Mesenchymal stem cell (in vitro differentiated cells and primary cell): ENCODE data around the gene ULK4.
A peak's percentile ranks its signal among the peaks of the same experiment; 100 is the strongest.

Experiments
- DNase-seq: peaks from one replicate; pipeline ENCODE4 v3.0.0-alpha.2; 2013
- H2AFZ ChIP-seq: one replicate; pipeline ENCODE4 v1.6.1; 2013; ENCODE audit warnings: low read depth, mild to moderate bottlenecking, control low read depth, inconsistent platforms, low read length, moderate library complexity
- H2AK5ac ChIP-seq: 2 replicates; pipeline ENCODE4 v1.6.1; 2013; ENCODE audit warnings: low read length, moderate library complexity, mild to moderate bottlenecking, inconsistent platforms; ENCODE audit not compliant: severe bottlenecking
- H2BK120ac ChIP-seq: one replicate; pipeline ENCODE4 v1.6.1; 2013; ENCODE audit warnings: low read depth, mild to moderate bottlenecking, inconsistent platforms, low read length, moderate library complexity
- H2BK12ac ChIP-seq, 2 experiments: one replicate each; pipeline ENCODE4 v1.6.1; 2013; ENCODE audit warnings: inconsistent platforms in 2 of 2, low read length in 2 of 2, mild to moderate bottlenecking in 2 of 2, moderate library complexity in 2 of 2, control low read depth in 1 of 2
- H2BK15ac ChIP-seq: one replicate; pipeline ENCODE4 v1.6.1; 2013; ENCODE audit warnings: mild to moderate bottlenecking, low read depth, inconsistent platforms; ENCODE audit not compliant: poor library complexity, severe bottlenecking
- H2BK5ac ChIP-seq: 2 replicates; pipeline ENCODE4 v1.6.1; 2013; ENCODE audit warnings: low read depth, mild to moderate bottlenecking, low read length, control low read depth, inconsistent platforms; ENCODE audit not compliant: poor library complexity, severe bottlenecking
- H3K14ac ChIP-seq, 2 experiments: one replicate each; pipeline ENCODE4 v1.6.1; 2013; ENCODE audit warnings: inconsistent platforms in 2 of 2, low read length in 2 of 2, control low read depth in 1 of 2, mild to moderate bottlenecking in 1 of 2, moderate library complexity in 1 of 2
- H3K18ac ChIP-seq, 2 experiments: one replicate each; pipeline ENCODE4 v1.6.1; 2013; ENCODE audit warnings: inconsistent platforms in 2 of 2, low read length in 2 of 2, control low read depth in 1 of 2, low read depth in 1 of 2, mild to moderate bottlenecking in 1 of 2
- H3K23ac ChIP-seq, 2 experiments: one replicate each; pipeline ENCODE4 v1.6.1; 2013; ENCODE audit warnings: inconsistent platforms in 2 of 2, low read length in 2 of 2, mild to moderate bottlenecking in 2 of 2, moderate library complexity in 2 of 2, control low read depth in 1 of 2
- H3K27ac ChIP-seq: 2 replicates; pipeline ENCODE4 v1.5.1; 2013; ENCODE audit warnings: mild to moderate bottlenecking, moderate library complexity, low read length, control low read depth, inconsistent platforms; ENCODE audit not compliant: poor library complexity, severe bottlenecking
- H3K27me3 ChIP-seq, 2 experiments: 2 replicates each; pipeline versions ENCODE4 v1.6.1 to v1.7.0; 2013; ENCODE audit warnings: low read length in 2 of 2, mild to moderate bottlenecking in 2 of 2, moderate library complexity in 2 of 2, control low read depth in 1 of 2, inconsistent platforms in 1 of 2; ENCODE audit not compliant: control insufficient read depth in 1 of 2, insufficient read depth in 1 of 2
- H3K36me3 ChIP-seq, 2 experiments: 2 replicates each; pipeline versions ENCODE4 v1.6.1 to v1.7.0; 2013; ENCODE audit warnings: low read length in 2 of 2, control low read depth in 1 of 2, inconsistent platforms in 1 of 2, low read depth in 1 of 2, mild to moderate bottlenecking in 1 of 2; ENCODE audit not compliant: insufficient read depth in 2 of 2, control insufficient read depth in 1 of 2
- H3K4ac ChIP-seq, 2 experiments: one replicate each; pipeline ENCODE4 v1.6.1; 2013; ENCODE audit warnings: inconsistent platforms in 2 of 2, low read length in 2 of 2, mild to moderate bottlenecking in 2 of 2, moderate library complexity in 2 of 2, control low read depth in 1 of 2, low read depth in 1 of 2
- H3K4me1 ChIP-seq: 2 replicates; pipeline ENCODE4 v1.6.1; 2013; ENCODE audit warnings: low read depth, low read length, control low read depth; ENCODE audit not compliant: control insufficient read depth, insufficient read depth
- H3K4me2 ChIP-seq: 2 replicates; pipeline ENCODE4 v1.6.1; 2013; ENCODE audit warnings: low read length, mild to moderate bottlenecking, inconsistent platforms; ENCODE audit not compliant: poor library complexity, severe bottlenecking
- H3K4me3 ChIP-seq, 2 experiments: 2 replicates each; pipeline versions ENCODE4 v1.5.1 to v1.7.0; 2013; ENCODE audit warnings: low read length in 2 of 2, mild to moderate bottlenecking in 2 of 2, control low read depth in 1 of 2, low read depth in 1 of 2; ENCODE audit not compliant: insufficient read depth in 1 of 2
- H3K79me1 ChIP-seq: replicated peaks from 2 replicates; pipeline ENCODE4 v1.6.1; 2013; ENCODE audit warnings: mild to moderate bottlenecking, control low read depth, low read length, inconsistent platforms; ENCODE audit not compliant: poor library complexity, severe bottlenecking
- H3K9ac ChIP-seq: 2 replicates; pipeline ENCODE4 v1.7.0; 2013; ENCODE audit warnings: mild to moderate bottlenecking, low read length, moderate library complexity
- H3K9me3 ChIP-seq: 2 replicates; pipeline ENCODE4 v1.7.0; 2013; ENCODE audit warnings: mild to moderate bottlenecking, low read length; ENCODE audit not compliant: control insufficient read depth
- H4K8ac ChIP-seq: one replicate; pipeline ENCODE4 v1.6.1; 2013; ENCODE audit warnings: inconsistent platforms, mild to moderate bottlenecking, low read length, moderate library complexity
- H4K91ac ChIP-seq: one replicate; pipeline ENCODE4 v1.6.1; 2013; ENCODE audit warnings: mild to moderate bottlenecking, low read length, inconsistent platforms
- WGBS: methylation state at CpG from one replicate; pipeline ENCODE4 v1.1.7; 2013; ENCODE audit warnings: mixed read lengths; 5-methylcytosine and 5-hydroxymethylcytosine counted together

ULK4 gene

GRCh38 chr3:41574900-41575299 is 387.0 kb downstream of the ULK4 start:
- no peak overlapping the region for H4K91ac ChIP-seq
- no peak overlapping the region for H3K23ac ChIP-seq
- no peak overlapping the region for H3K14ac ChIP-seq
- H3K18ac ChIP-seq = no peak overlapping the region
- no peaks in the 10 kb centered on the region for H3K9me3 ChIP-seq
- H2BK5ac ChIP-seq = no peak overlapping the region
- no peak overlapping the region for H3K4me2 ChIP-seq
- no peak overlapping the region for H2BK12ac ChIP-seq
- H4K8ac ChIP-seq = no peak overlapping the region
- H3K4ac ChIP-seq = no peak overlapping the region
- H2BK120ac ChIP-seq = no peak overlapping the region
- peaks cover 3% of the 10 kb centered on the region for H3K4me1 ChIP-seq
- H3K79me1 ChIP-seq = no peaks in the 10 kb centered on the region
- H3K4me3 ChIP-seq = no peak overlapping the region
- no peaks in the 10 kb centered on the region for H3K36me3 ChIP-seq
- H3K27ac ChIP-seq = no peak overlapping the region
- no peak overlapping the region for H3K9ac ChIP-seq
- H3K27me3 ChIP-seq = no peaks in the 10 kb centered on the region
- WGBS = 30% methylated on average over 1 of the region's 2 CpGs
- no peak overlapping the region for H2AK5ac ChIP-seq
- H2AFZ ChIP-seq = no peak overlapping the region
- no peak overlapping the region for H2BK15ac ChIP-seq
- no peak for DNase-seq

DNA sequence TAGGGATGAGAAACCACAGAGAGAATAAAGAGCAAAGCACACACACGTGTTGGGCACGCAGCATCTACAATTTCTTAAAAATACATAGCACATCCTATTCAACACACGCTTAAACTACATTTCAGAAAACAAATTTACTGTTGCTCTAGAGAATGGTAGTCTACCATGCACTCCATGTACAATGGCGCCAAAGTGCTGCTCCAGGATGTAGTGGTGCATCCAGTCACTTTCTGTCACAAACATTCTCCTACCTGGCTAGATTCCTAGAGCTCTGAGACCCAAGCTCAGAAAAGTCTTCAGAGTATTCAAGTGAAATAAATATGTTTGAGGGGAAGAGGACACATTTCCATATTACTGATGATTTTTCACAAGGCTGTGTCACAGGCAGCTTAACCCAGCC is 388.3 kb downstream of the ULK4 start:
- no peak overlapping the region for H3K9ac ChIP-seq

GRCh38 chr3:41572092-41572491 is 389.8 kb downstream of the ULK4 start:
- Histone ChIP-seq H2BK12ac (no peak overlapping the region), H3K9ac (no peak overlapping the region), H3K36me3 (no peaks in the 10 kb centered on the region), H3K23ac (no peak overlapping the region), H2BK15ac (no peak overlapping the region), H4K91ac (no peak overlapping the region), H3K4me2 (no peak overlapping the region), H3K14ac (no peak overlapping the region), H3K4me1 (no peaks in the 10 kb centered on the region), H3K27ac (no peak overlapping the region), H3K4me3 (no peak overlapping the region), H3K4ac (no peak overlapping the region), H3K18ac (no peak overlapping the region), H2AFZ (no peak overlapping the region), H3K9me3 (no peaks in the 10 kb centered on the region), H2AK5ac (no peak overlapping the region), H3K79me1 (no peaks in the 10 kb centered on the region), H3K27me3 (no peaks in the 10 kb centered on the region), H4K8ac (no peak overlapping the region), H2BK120ac (no peak overlapping the region), H2BK5ac (no peak overlapping the region)
- 100% methylated on average over 1 of the region's 1 CpG for WGBS
- no peak for DNase-seq

More for the DNA sequence above, 388.3 kb downstream of the ULK4 start:
- Histone ChIP-seq H2AK5ac (peak overlapping the region; percentile 62), H4K91ac (no peak overlapping the region), H4K8ac (no peak overlapping the region), H2BK12ac (no peak overlapping the region), H3K4me2 (no peak overlapping the region), H3K36me3 (no peaks in the 10 kb centered on the region), H3K27me3 (no peaks in the 10 kb centered on the region), H3K14ac (no peak overlapping the region), H3K18ac (no peak overlapping the region), H2AFZ (no peak overlapping the region), H3K4ac (no peak overlapping the region), H3K4me3 (no peak overlapping the region), H3K9me3 (no peaks in the 10 kb centered on the region), H2BK120ac (no peak overlapping the region), H3K79me1 (no peaks in the 10 kb centered on the region), H2BK5ac (no peak overlapping the region), H3K23ac (no peak overlapping the region), H2BK15ac (no peak overlapping the region), H3K4me1 (no peaks in the 10 kb centered on the region), H3K27ac (no peak overlapping the region)
- 97% methylated on average over 4 of the region's 4 CpGs for WGBS
- no peak for DNase-seq

DNA sequence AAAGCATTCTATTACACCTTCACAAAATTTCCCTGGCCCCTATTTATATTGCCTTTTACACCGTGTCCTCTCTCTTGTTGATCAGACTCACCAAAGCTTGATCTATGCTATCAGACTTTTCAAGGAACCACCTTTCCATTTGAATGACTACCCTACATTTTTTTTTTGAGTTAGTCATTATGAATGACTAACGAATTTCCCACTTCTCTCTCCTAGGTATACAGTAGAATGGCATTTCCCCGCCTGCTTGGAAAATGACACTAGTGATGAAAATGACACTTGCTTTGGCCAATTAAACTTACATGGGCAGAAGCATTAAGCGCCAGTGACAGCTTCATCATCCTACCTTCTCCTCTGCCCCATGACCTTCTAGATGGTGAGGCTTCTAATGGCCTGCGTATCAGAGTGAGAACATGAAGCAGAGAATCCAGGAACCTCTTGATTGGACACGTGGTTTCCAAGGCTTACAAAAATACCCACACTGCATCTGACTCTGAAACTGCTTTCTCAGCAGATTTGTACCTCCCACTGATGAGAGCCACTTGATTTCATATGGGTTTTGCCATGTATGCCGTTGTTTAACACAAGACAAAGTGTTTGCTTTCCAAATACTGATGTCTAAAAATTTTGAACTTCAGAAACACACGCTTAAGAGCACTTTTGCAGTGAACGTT is 392.1 kb downstream of the ULK4 start:
- no peak overlapping the region for H3K18ac ChIP-seq
- no peak overlapping the region for H3K4me2 ChIP-seq
- H2BK120ac ChIP-seq = no peak overlapping the region
- no peak overlapping the region for H3K27ac ChIP-seq
- H3K14ac ChIP-seq = no peak overlapping the region
- no peak overlapping the region for H3K4ac ChIP-seq
- no peak overlapping the region for H3K9ac ChIP-seq
- H2AK5ac ChIP-seq = no peak overlapping the region
- H2BK15ac ChIP-seq = no peak overlapping the region
- H2AFZ ChIP-seq = no peak overlapping the region
- no peak overlapping the region for H4K8ac ChIP-seq
- H4K91ac ChIP-seq = no peak overlapping the region
- H3K9me3 ChIP-seq = no peaks in the 10 kb centered on the region
- H3K36me3 ChIP-seq = no peaks in the 10 kb centered on the region
- H3K23ac ChIP-seq = no peak overlapping the region
- H3K4me3 ChIP-seq = no peak overlapping the region
- H2BK5ac ChIP-seq = no peak overlapping the region
- 91% methylated on average over 9 of the region's 9 CpGs for WGBS
- no peak for DNase-seq
- H3K27me3 ChIP-seq = no peaks in the 10 kb centered on the region
- no peaks in the 10 kb centered on the region for H3K79me1 ChIP-seq
- no peak overlapping the region for H2BK12ac ChIP-seq
- peaks cover 1% of the 10 kb centered on the region for H3K4me1 ChIP-seq
